ENCODE results near the gene NTN1.
A peak's percentile ranks its signal among the peaks of the same experiment; 100 is the strongest.

The NTN1 gene

DNA sequence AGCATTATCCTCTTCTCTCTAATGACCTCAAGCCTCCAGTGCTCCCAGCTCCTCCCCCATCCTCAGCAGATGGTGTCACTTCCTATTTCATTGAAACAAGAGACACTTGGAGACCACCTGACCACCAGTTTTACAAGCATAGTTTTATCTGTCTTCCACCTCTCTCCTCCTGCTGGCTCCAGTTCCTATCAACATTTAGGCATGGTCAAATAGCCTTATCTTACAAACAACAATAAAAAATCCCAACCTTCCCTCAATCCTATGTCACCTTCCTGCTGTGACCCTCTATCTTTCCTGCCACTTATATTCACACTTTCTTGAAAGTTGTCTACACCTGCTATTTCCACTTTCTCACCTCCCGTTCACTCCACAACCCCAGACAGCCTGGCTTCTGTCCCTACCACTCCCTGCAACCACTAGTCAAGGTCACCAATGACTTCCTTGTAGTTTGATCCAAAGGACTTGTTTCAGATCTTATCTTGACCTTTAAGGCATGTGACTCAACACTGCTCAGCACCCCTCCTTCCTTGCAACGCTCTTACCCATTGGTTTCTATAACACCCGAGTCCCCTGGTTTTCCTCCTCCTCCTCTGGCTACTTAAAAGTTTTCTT is 4.3 kb upstream of the NTN1 start (continued):
- TF ChIP-seq, protein P1, sequence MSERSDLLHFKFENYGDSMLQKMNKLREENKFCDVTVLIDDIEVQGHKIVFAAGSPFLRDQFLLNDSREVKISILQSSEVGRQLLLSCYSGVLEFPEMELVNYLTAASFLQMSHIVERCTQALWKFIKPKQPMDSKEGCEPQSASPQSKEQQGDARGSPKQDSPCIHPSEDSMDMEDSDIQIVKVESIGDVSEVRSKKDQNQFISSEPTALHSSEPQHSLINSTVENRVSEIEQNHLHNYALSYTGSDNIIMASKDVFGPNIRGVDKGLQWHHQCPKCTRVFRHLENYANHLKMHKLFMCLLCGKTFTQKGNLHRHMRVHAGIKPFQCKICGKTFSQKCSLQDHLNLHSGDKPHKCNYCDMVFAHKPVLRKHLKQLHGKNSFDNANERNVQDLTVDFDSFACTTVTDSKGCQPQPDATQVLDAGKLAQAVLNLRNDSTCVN (tag by site-specific recombination; optimal IDR thresholded peaks at IDR 0.05): peak; percentile 21
- TF ChIP-seq, protein P2, sequence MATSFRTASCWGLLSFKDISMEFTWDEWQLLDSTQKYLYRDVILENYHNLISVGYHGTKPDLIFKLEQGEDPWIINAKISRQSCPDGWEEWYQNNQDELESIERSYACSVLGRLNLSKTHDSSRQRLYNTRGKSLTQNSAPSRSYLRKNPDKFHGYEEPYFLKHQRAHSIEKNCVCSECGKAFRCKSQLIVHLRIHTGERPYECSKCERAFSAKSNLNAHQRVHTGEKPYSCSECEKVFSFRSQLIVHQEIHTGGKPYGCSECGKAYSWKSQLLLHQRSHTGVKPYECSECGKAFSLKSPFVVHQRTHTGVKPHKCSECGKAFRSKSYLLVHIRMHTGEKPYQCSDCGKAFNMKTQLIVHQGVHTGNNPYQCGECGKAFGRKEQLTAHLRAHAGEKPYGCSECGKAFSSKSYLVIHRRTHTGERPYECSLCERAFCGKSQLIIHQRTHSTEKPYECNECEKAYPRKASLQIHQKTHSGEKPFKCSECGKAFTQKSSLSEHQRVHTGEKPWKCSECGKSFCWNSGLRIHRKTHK (tag by site-specific recombination; IDR thresholded peaks at IDR 0.05): no peak
- TF ChIP-seq ZNF274 (IDR thresholded peaks at IDR 0.05; ENCODE audit: low read length) (no peak), ZNF274 (tag by site-specific recombination; IDR thresholded peaks at IDR 0.05; ENCODE audit: borderline replicate concordance) (no peak), ZNF777 (tag by site-specific recombination; IDR thresholded peaks at IDR 0.05; ENCODE audit: borderline replicate concordance) (no peak), ZNF549 (tag by site-specific recombination; IDR thresholded peaks at IDR 0.05) (no peak), ZNF623 (tag by site-specific recombination; IDR thresholded peaks at IDR 0.05) (no peak), HOXD13 (CRISPR knock-in tag; IDR thresholded peaks at IDR 0.05; ENCODE audit: borderline replicate concordance) (0 out of 2 replicates have a peak, but pooled peaks have one; percentile 45), ZNF433 (tag by site-specific recombination; IDR thresholded peaks at IDR 0.05; ENCODE audit: low read depth) (no peak), GLIS1 (tag by site-specific recombination; IDR thresholded peaks at IDR 0.05) (0 out of 2 replicates have a peak, but pooled peaks have one; percentile 5), HOXC10 (CRISPR knock-in tag; IDR thresholded peaks at IDR 0.05) (no peak), ZNF146 (tag by site-specific recombination; IDR thresholded peaks at IDR 0.05) (no peak), ZNF768 (tag by site-specific recombination; IDR thresholded peaks at IDR 0.05) (no peak), GLIS2 (tag by site-specific recombination; IDR thresholded peaks at IDR 0.05) (no peak), ZNF169 (tag by site-specific recombination; IDR thresholded peaks at IDR 0.05) (no peak), ZNF629 (tag by site-specific recombination; IDR thresholded peaks at IDR 0.05) (peak; percentile 81), ZNF670 (tag by site-specific recombination; IDR thresholded peaks at IDR 0.05; ENCODE audit: low read depth) (no peak), ZBTB8A (tag by site-specific recombination; IDR thresholded peaks at IDR 0.05) (no peak), ZNF677 (tag by site-specific recombination; IDR thresholded peaks at IDR 0.05) (no peak), ZNF560 (tag by site-specific recombination; IDR thresholded peaks at IDR 0.05; ENCODE audit: borderline replicate concordance) (no peak), IKZF3 (tag by site-specific recombination; IDR thresholded peaks at IDR 0.05) (peak; percentile 70; the same call in 1 of the 2 replicates), OVOL3 (tag by site-specific recombination; IDR thresholded peaks at IDR 0.05) (0 out of 2 replicates have a peak, but pooled peaks have one; percentile 24), KLF16 (tag by site-specific recombination; IDR thresholded peaks at IDR 0.05) (0 out of 2 replicates have a peak, but pooled peaks have one; percentile 27), ZNF654 (tag by site-specific recombination; IDR thresholded peaks at IDR 0.05; ENCODE audit: low read depth) (no peak), ZNF175 (tag by site-specific recombination; IDR thresholded peaks at IDR 0.05) (no peak), ZNF544 (tag by site-specific recombination; IDR thresholded peaks at IDR 0.05) (no peak), ZNF621 (tag by site-specific recombination; IDR thresholded peaks at IDR 0.05) (no peak)
- TF ChIP-seq, protein P3, sequence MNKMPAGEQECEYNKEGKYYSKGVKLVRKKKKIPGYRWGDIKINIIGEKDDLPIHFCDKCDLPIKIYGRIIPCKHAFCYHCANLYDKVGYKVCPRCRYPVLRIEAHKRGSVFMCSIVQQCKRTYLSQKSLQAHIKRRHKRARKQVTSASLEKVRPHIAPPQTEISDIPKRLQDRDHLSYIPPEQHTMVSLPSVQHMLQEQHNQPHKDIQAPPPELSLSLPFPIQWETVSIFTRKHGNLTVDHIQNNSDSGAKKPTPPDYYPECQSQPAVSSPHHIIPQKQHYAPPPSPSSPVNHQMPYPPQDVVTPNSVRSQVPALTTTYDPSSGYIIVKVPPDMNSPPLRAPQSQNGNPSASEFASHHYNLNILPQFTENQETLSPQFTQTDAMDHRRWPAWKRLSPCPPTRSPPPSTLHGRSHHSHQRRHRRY (tag by site-specific recombination; IDR thresholded peaks at IDR 0.05): no peak
- TF ChIP-seq, protein P4, sequence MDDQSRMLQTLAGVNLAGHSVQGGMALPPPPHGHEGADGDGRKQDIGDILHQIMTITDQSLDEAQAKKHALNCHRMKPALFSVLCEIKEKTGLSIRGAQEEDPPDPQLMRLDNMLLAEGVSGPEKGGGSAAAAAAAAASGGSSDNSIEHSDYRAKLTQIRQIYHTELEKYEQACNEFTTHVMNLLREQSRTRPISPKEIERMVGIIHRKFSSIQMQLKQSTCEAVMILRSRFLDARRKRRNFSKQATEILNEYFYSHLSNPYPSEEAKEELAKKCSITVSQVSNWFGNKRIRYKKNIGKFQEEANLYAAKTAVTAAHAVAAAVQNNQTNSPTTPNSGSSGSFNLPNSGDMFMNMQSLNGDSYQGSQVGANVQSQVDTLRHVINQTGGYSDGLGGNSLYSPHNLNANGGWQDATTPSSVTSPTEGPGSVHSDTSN (CRISPR knock-in tag; IDR thresholded peaks at IDR 0.05): no peak
- TF ChIP-seq, protein P5, sequence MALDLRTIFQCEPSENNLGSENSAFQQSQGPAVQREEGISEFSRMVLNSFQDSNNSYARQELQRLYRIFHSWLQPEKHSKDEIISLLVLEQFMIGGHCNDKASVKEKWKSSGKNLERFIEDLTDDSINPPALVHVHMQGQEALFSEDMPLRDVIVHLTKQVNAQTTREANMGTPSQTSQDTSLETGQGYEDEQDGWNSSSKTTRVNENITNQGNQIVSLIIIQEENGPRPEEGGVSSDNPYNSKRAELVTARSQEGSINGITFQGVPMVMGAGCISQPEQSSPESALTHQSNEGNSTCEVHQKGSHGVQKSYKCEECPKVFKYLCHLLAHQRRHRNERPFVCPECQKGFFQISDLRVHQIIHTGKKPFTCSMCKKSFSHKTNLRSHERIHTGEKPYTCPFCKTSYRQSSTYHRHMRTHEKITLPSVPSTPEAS (tag by site-specific recombination; IDR thresholded peaks at IDR 0.05): no peak
- TF ChIP-seq, protein P6, sequence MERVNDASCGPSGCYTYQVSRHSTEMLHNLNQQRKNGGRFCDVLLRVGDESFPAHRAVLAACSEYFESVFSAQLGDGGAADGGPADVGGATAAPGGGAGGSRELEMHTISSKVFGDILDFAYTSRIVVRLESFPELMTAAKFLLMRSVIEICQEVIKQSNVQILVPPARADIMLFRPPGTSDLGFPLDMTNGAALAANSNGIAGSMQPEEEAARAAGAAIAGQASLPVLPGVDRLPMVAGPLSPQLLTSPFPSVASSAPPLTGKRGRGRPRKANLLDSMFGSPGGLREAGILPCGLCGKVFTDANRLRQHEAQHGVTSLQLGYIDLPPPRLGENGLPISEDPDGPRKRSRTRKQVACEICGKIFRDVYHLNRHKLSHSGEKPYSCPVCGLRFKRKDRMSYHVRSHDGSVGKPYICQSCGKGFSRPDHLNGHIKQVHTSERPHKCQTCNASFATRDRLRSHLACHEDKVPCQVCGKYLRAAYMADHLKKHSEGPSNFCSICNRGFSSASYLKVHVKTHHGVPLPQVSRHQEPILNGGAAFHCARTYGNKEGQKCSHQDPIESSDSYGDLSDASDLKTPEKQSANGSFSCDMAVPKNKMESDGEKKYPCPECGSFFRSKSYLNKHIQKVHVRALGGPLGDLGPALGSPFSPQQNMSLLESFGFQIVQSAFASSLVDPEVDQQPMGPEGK (tag by site-specific recombination; IDR thresholded peaks at IDR 0.05): peak; percentile 43; the same call in 1 of the 2 replicates
- TF ChIP-seq, protein P7, sequence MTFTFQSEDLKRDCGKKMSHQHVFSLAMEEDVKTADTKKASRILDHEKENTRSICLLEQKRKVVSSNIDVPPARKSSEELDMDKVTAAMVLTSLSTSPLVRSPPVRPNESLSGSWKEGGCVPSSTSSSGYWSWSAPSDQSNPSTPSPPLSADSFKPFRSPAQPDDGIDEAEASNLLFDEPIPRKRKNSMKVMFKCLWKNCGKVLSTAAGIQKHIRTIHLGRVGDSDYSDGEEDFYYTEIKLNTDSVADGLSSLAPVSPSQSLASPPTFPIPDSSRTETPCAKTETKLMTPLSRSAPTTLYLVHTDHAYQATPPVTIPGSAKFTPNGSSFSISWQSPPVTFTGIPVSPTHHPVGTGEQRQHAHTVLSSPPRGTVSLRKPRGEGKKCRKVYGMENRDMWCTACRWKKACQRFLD (tag by site-specific recombination; IDR thresholded peaks at IDR 0.05): no peak

All from HEK293 (cell line).